GM06990 (cell line): ENCODE measurements around the gene CYP2E1.
A peak's percentile ranks its signal among the peaks of the same experiment; 100 is the strongest.
"Not testable (repeated sequence)": the region's sequence is repeated elsewhere in the genome, so short reads cannot be mapped to it uniquely, and the experiment has no call there.

Experiments used
- DNase-seq: peaks from one replicate; pipeline ENCODE4 v3.0.0-alpha.2; 2011; ENCODE audit not compliant: insufficient read length; ENCODE audit errors: extremely low read depth
- H3K27me3 ChIP-seq: replicated peaks from 2 replicates; pipeline ENCODE4 v1.6.0; 2011; ENCODE audit warnings: low read length; ENCODE audit not compliant: control insufficient read depth, insufficient read depth
- H3K36me3 ChIP-seq: 2 replicates; pipeline ENCODE4 v1.5.1; 2011; ENCODE audit warnings: low read length; ENCODE audit not compliant: control insufficient read depth, insufficient read depth
- H3K4me3 ChIP-seq: replicated peaks from 2 replicates; pipeline ENCODE4 v1.5.1; 2011; ENCODE audit warnings: low read depth, mild to moderate bottlenecking, control low read depth, low read length
- CTCF ChIP-seq: IDR thresholded peaks from 2 replicates; pipeline ENCODE4 v1.5.1; 2011; ENCODE audit warnings: low read length, control low read depth, mild to moderate bottlenecking, inconsistent platforms; ENCODE audit not compliant: insufficient read depth, poor library complexity, severe bottlenecking

Gene CYP2E1

DNA sequence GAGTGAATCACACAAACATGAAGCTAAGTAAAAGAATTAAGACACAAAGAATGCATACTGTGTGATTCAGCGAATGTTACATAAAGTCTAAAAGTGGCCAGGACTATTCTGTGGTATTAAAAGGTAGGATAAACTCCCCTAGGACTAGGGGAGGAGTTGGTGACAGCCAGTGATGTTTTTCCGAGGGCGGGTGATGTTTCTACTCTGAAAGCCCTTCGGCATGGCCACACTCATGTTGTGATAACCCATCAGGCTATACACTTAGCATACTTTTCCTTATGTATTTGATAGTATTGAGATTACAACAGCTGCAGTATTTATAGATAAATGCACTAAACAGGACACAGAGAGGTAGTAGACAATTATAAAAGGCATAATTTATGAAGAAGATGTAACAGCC, 15.8 kb upstream of the CYP2E1 start:
- DNase-seq: no peak
- no peaks in the 10 kb centered on the region for H3K27me3 ChIP-seq
- H3K4me3 ChIP-seq: no peak overlapping the region
- TF ChIP-seq CTCF: no peak
- no peaks in the 10 kb centered on the region for H3K36me3 ChIP-seq

GRCh38 chr10:133511907-133512528, 15.1 kb upstream of the CYP2E1 start:
- no peaks in the 10 kb centered on the region for H3K27me3 ChIP-seq
- no peak overlapping the region for H3K4me3 ChIP-seq
- TF ChIP-seq CTCF: no peak
- H3K36me3 ChIP-seq: no peaks in the 10 kb centered on the region
- DNase-seq: no peak

- Histone ChIP-seq H3K36me3 (no peaks in the 10 kb centered on the region), H3K27me3 (no peaks in the 10 kb centered on the region), H3K4me3 (no peak overlapping the region)
- TF ChIP-seq CTCF: no peak
- DNase-seq: no peak
These were observed 11.7 kb upstream of the CYP2E1 start for GRCh38 chr10:133515471-133515870.

DNA sequence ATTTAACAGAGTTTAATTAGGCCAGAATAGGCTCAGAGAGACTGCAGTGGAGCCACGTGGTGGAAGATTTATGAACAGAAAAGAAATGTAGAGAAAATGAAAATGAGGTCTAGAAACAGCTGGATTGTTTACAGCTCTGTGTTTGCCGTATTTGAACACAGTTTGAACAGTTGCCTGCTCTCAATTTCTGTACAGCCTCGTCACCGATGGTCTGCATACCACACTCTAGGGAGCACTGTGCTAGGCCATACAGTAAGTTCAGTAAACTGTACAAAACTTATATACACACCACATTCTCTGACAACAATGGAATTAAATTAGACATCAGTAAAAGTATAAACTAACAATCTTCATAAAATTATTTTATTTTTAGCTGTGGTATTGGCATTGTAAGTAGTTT, 11.1 kb upstream of the CYP2E1 start:
- no peak for DNase-seq
- Histone ChIP-seq H3K4me3 (no peak overlapping the region), H3K36me3 (no peaks in the 10 kb centered on the region), H3K27me3 (no peaks in the 10 kb centered on the region)
- TF ChIP-seq CTCF: no peak

DNA sequence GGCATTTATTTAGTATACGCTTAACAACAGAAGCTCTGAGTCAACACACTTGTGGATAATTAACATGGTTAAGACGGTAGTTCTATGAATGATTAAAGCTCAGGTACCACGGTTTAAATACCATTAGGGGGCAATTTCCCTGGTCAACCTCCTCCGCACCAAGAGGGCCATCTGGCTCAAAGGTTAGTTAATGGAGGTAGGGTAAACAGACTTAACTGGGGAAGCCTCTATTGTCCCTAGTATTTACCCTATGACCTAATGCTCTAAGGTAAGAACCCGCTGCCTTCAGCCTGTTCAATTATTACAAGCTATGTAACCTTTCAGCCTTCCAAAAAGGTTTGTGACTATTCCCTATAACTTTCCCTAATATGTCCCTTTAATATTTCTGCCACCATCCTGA, 8.6 kb upstream of the CYP2E1 start:
- H3K27me3 ChIP-seq, H3K36me3 ChIP-seq, H3K4me3 ChIP-seq, DNase-seq: not testable (repeated sequence)

GRCh38 chr10:133520193-133520738, 6.9 kb upstream of the CYP2E1 start:
- DNase-seq: peak; percentile 83
- Histone ChIP-seq H3K4me3 (peak overlapping the region; percentile 60), H3K27me3 (no peaks in the 10 kb centered on the region)

More at GRCh38 chr10:133520193-133520738, 6.9 kb upstream of the CYP2E1 start:
- H3K36me3 ChIP-seq: no peaks in the 10 kb centered on the region
- peak; percentile 88 for TF ChIP-seq CTCF
